Measurements from ENCODE around the gene WNT7B. TPM values are rescaled to one million over a fixed set of nuclear protein-coding genes. Genes with fewer than 3 reads are reported as not detected.

WNT7B gene
- total and polyA plus RNA-seq, 7 donors = not detected

- Histone ChIP-seq H3K4me3 (no peak overlapping the region), H3K4me1 (peaks cover 0 to 7% (median 2%) of the 10 kb centered on the region in 4 donors), H3K36me3 (no peaks in the 10 kb centered on the region), H3K27ac (no peak overlapping the region), H3K9me3 (no peaks in the 10 kb centered on the region), H3K27me3 (peaks cover 0 to 51% (median 34%) of the 10 kb centered on the region in 3 donors)
- no peak for DNase-seq
- WGBS, 2 donors = 81 to 83% methylated on average over 16 of the region's 16 CpGs
- intact Hi-C loops (cut with DNase I) = no loop called here
- TF ChIP-seq POLR2A (IDR thresholded peaks at IDR 0.05) (no peak), POLR2AphosphoS5 (IDR thresholded peaks at IDR 0.05) (no peak), CTCF (IDR thresholded peaks at IDR 0.05) (no peak), EP300 (IDR thresholded peaks at IDR 0.05) (no peak)
Observed at GRCh38 chr22:45892681-45893461, 84.1 kb downstream of the WNT7B start.

- Histone ChIP-seq H3K27ac (no peak overlapping the region), H3K4me3 (no peak overlapping the region), H3K4me1 (peaks cover 0 to 7% (median 2%) of the 10 kb centered on the region in 4 donors), H3K9me3 (no peaks in the 10 kb centered on the region), H3K27me3 (peaks cover 0 to 50% (median 34%) of the 10 kb centered on the region in 3 donors), H3K36me3 (no peaks in the 10 kb centered on the region)
- DNase-seq = no peak
- intact Hi-C loops (cut with DNase I) = no loop called here
- WGBS, 2 donors = 74 to 80% methylated on average over 22 of the region's 22 CpGs
- TF ChIP-seq EP300 (IDR thresholded peaks at IDR 0.05) (no peak), CTCF (IDR thresholded peaks at IDR 0.05) (no peak), POLR2AphosphoS5 (IDR thresholded peaks at IDR 0.05) (no peak), POLR2A (IDR thresholded peaks at IDR 0.05) (no peak)
Observed at GRCh38 chr22:45891996-45892621, 84.9 kb downstream of the WNT7B start.

GRCh38 chr22:45891471-45891995, 85.4 kb downstream of the WNT7B start:
- intact Hi-C loops (cut with DNase I) = no loop called here
- peaks cover 0 to 7% (median 2%) of the 10 kb centered on the region in 4 donors for H3K4me1 ChIP-seq
- TF ChIP-seq CTCF (IDR thresholded peaks at IDR 0.05) = no peak
- no peak for TF ChIP-seq EP300 (IDR thresholded peaks at IDR 0.05)
- no peak for TF ChIP-seq POLR2AphosphoS5 (IDR thresholded peaks at IDR 0.05)
- no peak for TF ChIP-seq POLR2A (IDR thresholded peaks at IDR 0.05)
- peaks cover 0 to 53% (median 34%) of the 10 kb centered on the region in 3 donors for H3K27me3 ChIP-seq
- 48 to 66% methylated on average over 25 of the region's 25 CpGs for WGBS, 2 donors
- no peak overlapping the region for H3K27ac ChIP-seq
- no peaks in the 10 kb centered on the region for H3K9me3 ChIP-seq
- DNase-seq = no peak
- no peak overlapping the region for H3K4me3 ChIP-seq
- H3K36me3 ChIP-seq = no peaks in the 10 kb centered on the region

- no peak for DNase-seq
- Histone ChIP-seq H3K4me1 (peaks cover 0 to 7% (median 2%) of the 10 kb centered on the region in 4 donors), H3K27me3 (peaks cover 0 to 59% (median 34%) of the 10 kb centered on the region in 3 donors), H3K27ac (no peak overlapping the region), H3K9me3 (no peaks in the 10 kb centered on the region), H3K36me3 (no peaks in the 10 kb centered on the region), H3K4me3 (no peak overlapping the region)
- intact Hi-C loops (cut with DNase I) = no loop called here
- WGBS, 2 donors = 77 to 87% methylated on average over 37 of the region's 37 CpGs
- no peak for TF ChIP-seq CTCF (IDR thresholded peaks at IDR 0.05)
- TF ChIP-seq POLR2A (IDR thresholded peaks at IDR 0.05) = no peak
- no peak for TF ChIP-seq EP300 (IDR thresholded peaks at IDR 0.05)
- TF ChIP-seq POLR2AphosphoS5 (IDR thresholded peaks at IDR 0.05) = no peak
Observed at GRCh38 chr22:45891021-45891421, 85.9 kb downstream of the WNT7B start.
